A673 (cell line): ENCODE results near the gene HVCN1. TPM values are rescaled to one million over a fixed set of nuclear protein-coding genes. Genes with fewer than 3 reads are reported as not detected.
"Not testable (repeated sequence)": the region's sequence is repeated elsewhere in the genome, so short reads cannot be mapped to it uniquely, and the experiment has no call there.

Experiments used
- BruUV-seq: library from RNA; stranded (reverse); fragments of 400-500 nt; replicated peaks from 2 replicates; lab custom pipeline; 2021; lab: Mats Ljungman, UMichigan
- CTCF ChIA-PET: fragments of 300-600 bp; sonication (Branson Sonifier 250); formaldehyde crosslinking; loops from one replicate; lab custom pipeline; 2022; ENCODE audit warnings: antibody characterized with exemption; lab: Charles Lee
- POLR2A ChIA-PET: fragments of 300-600 bp; sonication (Branson Sonifier 250); formaldehyde crosslinking; loops from one replicate; lab custom pipeline; 2022; ENCODE audit warnings: antibody characterized with exemption; ENCODE audit not compliant: low non-redundant PET; lab: Charles Lee
- DNase-seq: peaks from one replicate; pipeline ENCODE4 v3.0.0-alpha.2; 2015; ENCODE audit warnings: low spot score
- H3K27ac ChIP-seq: fragments of 200-600 bp; sonication (generic); 2 replicates; pipeline ENCODE4 v1.5.1; 2016; ENCODE audit warnings: mixed run types, low read depth, mild to moderate bottlenecking, mixed read lengths, antibody characterized with exemption, low read length; ENCODE audit not compliant: poor library complexity, severe bottlenecking
- H3K27me3 ChIP-seq: fragments of 200-600 bp; sonication (generic); replicated peaks from 2 replicates; pipeline ENCODE4 v1.6.1; 2017; ENCODE audit warnings: mixed run types, low read depth, mild to moderate bottlenecking, mixed read lengths, antibody characterized with exemption, low read length; ENCODE audit not compliant: insufficient read depth, poor library complexity
- H3K36me3 ChIP-seq: fragments of 200-600 bp; sonication (generic); 2 replicates; pipeline ENCODE4 v1.6.1; 2016; ENCODE audit warnings: mixed run types, mild to moderate bottlenecking, mixed read lengths, antibody characterized with exemption, low read length; ENCODE audit not compliant: insufficient read depth, poor library complexity, severe bottlenecking
- H3K4me1 ChIP-seq: fragments of 200-600 bp; sonication (generic); 2 replicates; pipeline ENCODE4 v1.6.1; 2017; ENCODE audit warnings: mixed run types, mild to moderate bottlenecking, mixed read lengths, antibody characterized with exemption, low read length; ENCODE audit not compliant: insufficient read depth, poor library complexity, severe bottlenecking
- H3K4me3 ChIP-seq: fragments of 200-600 bp; sonication (generic); 2 replicates; pipeline ENCODE4 v1.5.1; 2016; ENCODE audit warnings: low read depth, mixed run types, mild to moderate bottlenecking, mixed read lengths, low read length; ENCODE audit not compliant: poor library complexity, severe bottlenecking
- H3K9me3 ChIP-seq: fragments of 200-600 bp; sonication (generic); 2 replicates; pipeline ENCODE4 v1.6.1; 2016; ENCODE audit warnings: mixed run types, low read depth, mild to moderate bottlenecking, mixed read lengths, antibody characterized with exemption, low read length; ENCODE audit not compliant: poor library complexity, severe bottlenecking
- CTCF ChIP-seq: fragments of 300-800, 200-600 bp; sonication (generic); conservative IDR thresholded peaks from 2 replicates; pipeline ENCODE4 v1.5.1; 2017; ENCODE audit warnings: low read depth, mild to moderate bottlenecking, antibody characterized with exemption, low read length, moderate library complexity, mixed read lengths
- EZH2 ChIP-seq: fragments of 200-600 bp; sonication (generic); IDR thresholded peaks from 2 replicates; pipeline ENCODE4 v1.6.1; 2017; ENCODE audit warnings: borderline replicate concordance, low read depth, mild to moderate bottlenecking, mixed read lengths, antibody characterized with exemption, low read length; ENCODE audit not compliant: poor library complexity, severe bottlenecking
- intact Hi-C: fragments of 100-400 bp; cut with micrococcal nuclease; formaldehyde crosslinking; loops from one replicate; pipeline ENCODE4 v1.10.0; 2022; ENCODE audit not compliant: unreplicated experiment
- total RNA-seq: library from RNA; stranded (reverse); gene quantifications from 2 replicates; pipeline ENCODE4 v1.2.3, GENCODE V29; 2021

Gene HVCN1
- total RNA-seq, 1 experiment from 2014 or later = 1.1 TPM

DNA sequence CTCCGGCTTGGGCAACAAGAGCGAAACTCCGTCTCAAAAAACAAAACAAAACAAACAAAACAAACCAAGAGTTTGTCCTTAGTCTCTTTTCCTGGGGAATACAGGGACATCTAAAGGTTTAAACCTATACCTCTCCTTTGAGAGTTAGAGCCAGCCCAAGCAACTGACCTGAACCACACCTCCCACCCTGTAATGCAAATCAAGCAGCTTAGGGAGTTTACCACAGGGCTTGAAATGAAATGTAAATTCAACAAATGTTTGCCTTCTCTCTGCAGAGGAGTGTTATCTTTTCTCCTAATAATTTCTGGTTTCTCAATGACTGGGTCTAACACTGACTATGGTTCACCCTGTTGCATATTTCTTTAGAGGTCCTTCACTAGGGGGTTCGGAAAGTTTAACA lies 37.1 kb upstream of the HVCN1 start:
- H3K27ac ChIP-seq = no peak overlapping the region
- ChIA-PET POLR2A (no interaction called here), CTCF (no interaction called here)
- H3K27me3 ChIP-seq = no peaks in the 10 kb centered on the region
- H3K4me1 ChIP-seq = peaks cover 6% of the 10 kb centered on the region
- intact Hi-C loops = no loop called here
- peaks cover 93% of the 10 kb centered on the region for H3K36me3 ChIP-seq
- TF ChIP-seq EZH2 (no peak), CTCF (no peak)
- BruUV-seq = no TSS peak
- DNase-seq = no peak
- no peaks in the 10 kb centered on the region for H3K9me3 ChIP-seq
- H3K4me3 ChIP-seq = no peak overlapping the region

DNA sequence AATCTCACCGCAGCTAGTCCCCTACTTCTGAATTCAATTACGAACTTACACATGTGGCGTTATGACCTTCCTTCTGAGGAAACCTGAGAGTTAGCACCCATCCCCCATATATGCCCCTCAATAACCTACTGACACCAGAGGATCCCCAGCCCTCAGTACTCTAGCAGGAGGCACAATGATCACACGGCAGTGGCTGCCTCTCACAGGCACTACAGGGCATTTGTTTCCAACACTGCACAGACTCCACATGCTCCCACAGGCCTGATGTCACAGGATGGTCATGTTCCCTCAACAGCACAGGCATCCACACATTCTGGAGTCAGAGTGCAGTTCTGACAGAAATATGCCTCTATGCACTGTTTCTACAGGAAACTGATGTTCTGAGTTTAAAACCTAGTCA lies 36.4 kb upstream of the HVCN1 start:
- no peak for DNase-seq
- ChIA-PET CTCF (no interaction called here), POLR2A (no interaction called here)
- H3K4me1 ChIP-seq = peaks cover 6% of the 10 kb centered on the region
- BruUV-seq = no TSS peak
- no peak overlapping the region for H3K4me3 ChIP-seq
- intact Hi-C loops = no loop called here
- peaks cover 93% of the 10 kb centered on the region for H3K36me3 ChIP-seq
- TF ChIP-seq CTCF (no peak), EZH2 (no peak)
- H3K27me3 ChIP-seq = no peaks in the 10 kb centered on the region
- no peaks in the 10 kb centered on the region for H3K9me3 ChIP-seq
- no peak overlapping the region for H3K27ac ChIP-seq

DNA sequence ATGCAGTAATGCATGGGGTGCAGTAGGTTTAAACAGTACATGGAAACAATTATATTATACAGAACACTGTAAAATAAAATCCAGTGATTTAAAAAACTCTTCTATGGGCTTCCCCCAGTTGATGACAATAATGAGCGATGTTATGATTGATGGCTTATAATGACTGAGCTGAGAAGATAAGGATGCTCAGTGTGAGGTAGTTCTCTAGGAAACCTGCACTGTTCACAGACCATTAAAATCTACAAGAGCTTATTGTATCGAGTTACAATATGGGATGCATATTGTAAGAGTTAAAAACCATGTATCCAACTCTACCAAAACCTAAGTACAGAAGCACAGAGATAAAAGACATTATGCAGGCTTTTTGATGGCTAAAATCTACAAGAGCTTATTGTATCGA lies 34.0 kb upstream of the HVCN1 start:
- H3K4me3 ChIP-seq, BruUV-seq, H3K4me1 ChIP-seq, POLR2A ChIA-PET, H3K27me3 ChIP-seq, H3K27ac ChIP-seq, CTCF ChIA-PET, DNase-seq, H3K9me3 ChIP-seq: not testable (repeated sequence)
- intact Hi-C loops = loop anchor here (5.0 kb wide), 1 partner anchor 164 kb away; no protein-coding TSS in a partner anchor
- H3K36me3 ChIP-seq = peaks cover 95% of the 10 kb centered on the region

- no peaks in the 10 kb centered on the region for H3K4me1 ChIP-seq
- POLR2A ChIA-PET = no interaction called here
- BruUV-seq = no TSS peak
- intact Hi-C loops = loop anchor here (5.0 kb wide), 1 partner anchor 166 kb away; no protein-coding TSS in a partner anchor
- H3K27me3 ChIP-seq = no peaks in the 10 kb centered on the region
- no peak for DNase-seq
- no peaks in the 10 kb centered on the region for H3K9me3 ChIP-seq
- H3K36me3 ChIP-seq = peaks cover 92% of the 10 kb centered on the region
- H3K4me3 ChIP-seq = no peak overlapping the region
- no peak overlapping the region for H3K27ac ChIP-seq
- CTCF ChIA-PET = no interaction called here
- no peak for TF ChIP-seq CTCF
- no peak for TF ChIP-seq EZH2
These were observed 32.7 kb upstream of the HVCN1 start for GRCh38 chr12:110721570-110721969.
